HG03045 (cell line): ENCODE measurements around the gene CLIP4.

Experiments used
- ATAC-seq: cut with Tn5 transposase; IDR thresholded peaks from one replicate; pipeline ENCODE4 v1.9.1; 2021; ENCODE audit warnings: mild to moderate bottlenecking, moderate library complexity; ENCODE audit not compliant: unreplicated experiment

Gene CLIP4

GRCh38 chr2:29216609-29216909, 101.3 kb downstream of the CLIP4 start:
- no peak for ATAC-seq

GRCh38 chr2:29218071-29218470, 102.9 kb downstream of the CLIP4 start:
- no peak for ATAC-seq

DNA sequence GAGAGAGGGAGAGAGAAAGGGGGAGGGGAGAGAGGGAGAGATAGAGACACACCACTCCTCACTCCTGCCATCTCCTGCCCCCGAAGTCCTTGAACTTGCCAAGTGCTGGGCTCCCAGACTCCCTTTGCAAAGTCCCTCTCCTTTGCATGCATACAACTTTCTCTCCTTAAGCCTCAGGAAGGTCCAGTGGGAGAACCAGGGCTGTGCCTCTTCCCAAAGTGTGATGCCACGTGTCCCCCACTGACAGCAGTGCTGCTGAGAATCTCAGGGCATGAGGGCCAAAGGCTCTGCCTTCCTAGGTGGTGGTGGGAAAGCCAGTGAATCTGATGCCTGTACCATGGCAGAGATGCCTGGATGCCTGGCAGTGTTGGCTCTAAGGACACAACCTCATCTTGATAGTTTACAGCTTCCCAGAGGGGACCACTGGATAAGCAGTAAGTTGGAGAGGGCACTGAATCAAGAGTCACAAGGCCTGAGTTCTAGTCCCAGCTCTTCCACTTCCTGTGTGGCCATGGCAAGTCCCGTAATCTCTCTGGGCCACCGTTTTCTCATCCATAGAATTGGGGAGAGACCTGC, 103.4 kb downstream of the CLIP4 start:
- no peak for ATAC-seq

DNA sequence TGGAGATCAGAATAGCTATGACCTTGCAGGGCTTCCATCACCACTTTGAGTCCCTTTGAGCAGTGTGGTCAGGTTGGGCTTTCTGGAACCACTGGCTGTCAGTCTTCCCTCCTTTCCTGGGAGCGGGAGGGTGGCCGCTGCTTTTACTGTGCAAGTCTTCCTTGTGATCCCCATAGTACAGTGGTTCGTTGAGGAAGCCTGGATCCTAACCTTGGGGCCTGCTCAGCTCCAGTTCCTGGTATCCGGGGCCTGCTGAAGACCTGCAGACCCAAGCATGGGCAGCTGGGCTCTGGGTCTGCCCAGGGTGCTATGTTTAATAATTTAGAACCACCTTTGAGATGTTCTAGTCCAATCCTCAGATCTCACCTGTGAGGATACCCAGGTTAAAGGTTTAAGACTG, 104.2 kb downstream of the CLIP4 start:
- no peak for ATAC-seq

GRCh38 chr2:29220506-29221270, 105.5 kb downstream of the CLIP4 start:
- no peak for ATAC-seq

- no peak for ATAC-seq
Measured at GRCh38 chr2:29222381-29223179, 107.4 kb downstream of the CLIP4 start.

DNA sequence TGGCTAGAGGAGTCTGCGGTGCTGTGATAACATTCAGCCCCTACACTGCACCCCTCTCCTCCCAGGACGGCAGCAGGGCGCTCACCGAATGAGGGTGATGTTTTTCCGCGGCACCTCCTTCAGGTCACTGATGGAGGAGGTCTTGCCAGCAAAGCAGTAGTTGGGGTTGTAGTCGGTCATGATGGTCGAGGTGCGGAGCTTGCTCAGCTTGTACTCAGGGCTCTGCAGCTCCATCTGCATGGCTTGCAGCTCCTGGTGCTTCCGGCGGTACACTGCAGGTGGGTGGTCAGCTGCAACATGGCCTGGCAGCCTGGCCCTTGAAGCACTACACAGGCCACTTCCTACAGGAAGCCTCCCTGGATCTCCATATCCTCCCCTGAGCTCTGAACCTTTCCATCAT, 108.0 kb downstream of the CLIP4 start:
- ATAC-seq, result no peak

DNA sequence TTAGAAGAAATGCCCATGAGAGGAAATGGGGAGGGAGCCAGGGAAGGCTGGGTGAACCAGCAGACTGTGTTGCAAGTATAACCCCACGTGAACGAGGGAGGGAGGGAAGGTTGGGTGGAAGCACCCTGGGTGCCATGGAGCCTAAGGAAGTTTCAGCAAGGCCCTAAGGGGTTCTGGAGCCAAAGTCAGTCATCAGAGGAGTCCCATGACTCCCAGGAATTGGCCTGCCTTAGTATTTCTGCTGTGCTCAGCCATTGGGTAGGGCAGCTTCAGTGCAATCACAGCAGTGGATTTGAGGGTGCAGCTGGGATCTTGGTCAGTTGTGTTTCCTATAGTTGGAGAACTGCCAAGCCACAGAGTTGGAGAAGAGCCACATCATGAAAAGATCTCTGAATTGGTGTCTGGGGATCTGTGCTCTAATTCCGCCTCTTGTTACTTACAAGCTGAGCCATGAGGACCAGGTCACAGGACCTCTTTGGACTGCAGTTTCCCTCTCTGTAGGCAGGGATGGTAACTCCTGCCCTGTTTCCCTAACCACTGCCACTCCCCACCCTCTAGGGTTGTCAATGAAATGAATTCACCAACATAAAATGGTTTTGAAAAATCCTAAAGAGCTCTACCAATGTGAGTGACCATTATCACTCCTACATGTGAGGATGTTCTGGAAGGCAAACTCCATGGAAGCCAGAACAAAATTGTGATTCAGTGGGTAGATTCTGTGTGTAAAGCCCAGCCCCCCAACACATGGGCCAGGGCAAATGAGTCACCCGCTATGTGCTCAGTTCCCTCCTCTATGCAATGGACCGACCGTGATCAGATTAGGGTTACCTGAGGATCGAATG, 108.9 kb downstream of the CLIP4 start:
- ATAC-seq, result no peak

DNA sequence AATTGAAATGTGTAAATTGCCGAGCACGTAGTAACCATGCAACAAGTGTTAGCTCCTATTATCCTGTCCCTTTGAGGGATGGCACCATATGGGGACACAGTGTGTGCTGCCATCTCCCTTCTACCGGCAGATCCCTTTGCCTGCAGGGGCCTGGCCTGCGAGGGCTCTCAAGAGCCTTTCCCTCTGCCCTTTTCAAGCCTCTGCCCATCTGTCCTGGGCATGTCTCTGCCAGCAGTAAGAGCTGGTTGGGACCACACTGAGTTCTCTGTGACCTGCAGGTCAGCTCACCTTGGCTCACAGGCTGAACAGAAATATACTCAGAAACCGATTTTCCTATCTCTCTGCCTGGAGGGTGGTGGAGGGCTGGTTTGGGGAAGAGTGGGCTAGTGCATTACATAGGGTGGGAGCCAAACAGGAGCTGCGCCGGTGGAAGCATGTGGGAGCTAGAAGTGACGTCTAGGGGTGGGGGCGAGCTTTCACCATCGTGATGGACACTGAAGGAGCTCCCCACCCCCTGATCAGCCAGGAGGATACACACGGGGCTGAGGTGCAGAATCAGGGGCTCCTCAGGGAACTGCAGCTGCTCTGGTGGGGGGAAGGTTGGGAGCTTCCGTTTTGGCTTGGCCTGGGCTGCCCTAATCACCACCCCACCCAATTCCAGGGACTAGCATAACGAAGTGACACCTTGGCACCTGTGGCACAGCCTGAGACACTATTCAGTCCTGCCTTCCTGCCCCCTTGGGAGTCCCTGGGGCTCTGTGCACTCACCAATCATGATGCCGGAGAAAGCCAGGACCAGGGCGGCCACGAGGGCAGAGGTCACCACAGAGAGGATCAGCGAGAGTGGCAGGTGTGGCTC, 109.7 kb downstream of the CLIP4 start:
- no peak for ATAC-seq

GRCh38 chr2:29225814-29226213, 110.6 kb downstream of the CLIP4 start:
- no peak for ATAC-seq

GRCh38 chr2:29226375-29226774, 111.2 kb downstream of the CLIP4 start:
- ATAC-seq, result no peak

DNA sequence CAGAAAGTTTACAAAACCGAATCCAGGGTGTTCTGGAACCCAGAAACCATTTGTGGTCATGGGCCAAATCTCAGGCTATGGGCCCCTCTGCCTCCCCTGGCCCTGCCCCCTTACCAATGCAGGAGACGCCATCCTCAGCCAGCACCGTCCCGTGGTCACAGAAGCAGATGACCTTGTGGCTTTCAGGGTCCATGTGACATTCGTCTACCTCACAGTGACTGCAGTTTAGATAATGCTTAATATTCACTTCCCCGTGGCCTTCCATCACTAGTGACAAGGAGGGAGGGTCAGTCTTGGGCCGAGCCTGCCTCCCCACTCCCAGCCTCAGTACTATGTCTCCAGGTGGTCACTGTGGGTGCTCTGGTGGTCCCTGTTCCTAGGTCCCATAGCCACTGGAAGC, 111.6 kb downstream of the CLIP4 start:
- no peak for ATAC-seq

DNA sequence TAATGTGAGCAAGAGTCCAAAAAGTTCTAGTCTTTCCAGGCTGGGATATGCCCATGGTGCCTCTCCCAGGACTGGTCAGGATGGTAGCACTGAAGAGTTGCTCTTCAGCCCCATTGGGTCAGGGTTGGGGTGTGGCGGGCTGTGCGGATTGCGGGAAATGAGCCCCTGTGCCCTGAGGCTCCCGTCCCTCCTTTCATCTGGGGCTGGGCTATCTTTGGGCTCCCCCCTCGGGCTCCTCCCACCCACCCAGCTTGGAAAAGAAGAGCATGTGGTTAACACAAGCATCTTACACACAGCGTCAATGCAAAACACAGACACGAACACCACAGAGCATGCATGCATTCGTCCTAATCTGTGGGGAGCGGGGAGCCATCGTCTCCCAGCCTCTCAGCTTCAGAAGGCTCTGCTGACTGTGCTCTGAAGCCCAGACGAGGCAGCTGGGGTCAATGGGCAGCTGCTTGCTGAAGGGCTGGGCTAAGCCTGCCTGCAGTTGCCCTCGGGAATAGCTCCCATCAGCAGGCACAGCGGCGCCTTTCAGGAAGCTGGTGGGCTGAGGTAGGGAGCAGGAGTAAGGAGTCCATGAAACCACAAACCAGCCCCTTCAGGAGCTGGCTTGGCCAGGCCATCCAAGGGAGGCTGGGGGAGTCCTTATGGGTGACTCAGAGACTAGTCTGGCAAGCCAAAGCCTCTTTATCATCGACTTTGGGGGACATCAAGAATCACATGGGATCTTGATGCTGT, 112.9 kb downstream of the CLIP4 start:
- ATAC-seq, result no peak

GRCh38 chr2:29228947-29229346, 113.7 kb downstream of the CLIP4 start:
- no peak for ATAC-seq

- ATAC-seq, result no peak
Measured at GRCh38 chr2:29229640-29230039, 114.4 kb downstream of the CLIP4 start.

DNA sequence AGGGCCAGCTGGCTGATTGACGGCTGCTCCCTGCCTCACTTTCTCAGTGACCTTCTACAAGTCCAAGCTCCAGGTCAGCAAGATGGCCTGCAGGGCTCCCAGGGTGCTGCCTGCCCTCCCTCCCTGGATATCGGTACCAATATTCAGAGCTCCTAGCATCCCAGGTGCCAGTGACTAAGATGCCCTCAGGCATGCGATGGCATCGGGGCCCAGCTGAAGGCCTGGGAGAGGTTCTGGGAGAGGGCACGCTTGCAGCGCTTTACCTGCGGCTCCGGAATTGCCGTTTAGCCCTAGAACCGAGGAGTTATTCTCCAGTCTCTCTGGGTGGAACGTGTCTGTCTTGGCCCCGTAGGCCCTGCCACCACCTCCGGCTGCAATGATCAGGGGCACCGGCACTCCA, 116.8 kb downstream of the CLIP4 start:
- no peak for ATAC-seq

GRCh38 chr2:29233428-29233827, 118.2 kb downstream of the CLIP4 start:
- no peak for ATAC-seq

DNA sequence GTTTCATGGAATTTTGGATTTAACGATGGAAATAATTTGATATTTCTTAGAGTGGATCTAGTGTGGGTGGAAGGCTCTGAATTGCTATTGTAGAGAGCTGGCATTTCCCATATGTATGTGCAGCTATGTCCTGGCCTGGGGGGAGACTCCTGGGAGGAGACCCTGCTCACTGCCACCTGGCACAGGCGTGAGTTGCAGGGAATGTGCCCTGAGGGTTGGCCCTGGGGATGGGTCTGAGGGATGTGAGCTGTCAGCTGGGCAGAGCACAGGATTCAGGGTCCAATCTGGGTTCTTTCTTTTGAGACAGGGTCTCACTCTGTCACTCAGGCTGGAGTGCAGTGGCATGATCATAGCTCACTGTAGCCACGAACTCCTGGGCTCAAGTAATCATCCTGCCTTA, 120.2 kb downstream of the CLIP4 start:
- no peak for ATAC-seq

- no peak for ATAC-seq
Measured at GRCh38 chr2:29236074-29236473, 120.9 kb downstream of the CLIP4 start.

GRCh38 chr2:29238497-29238896, 123.3 kb downstream of the CLIP4 start:
- ATAC-seq, result no peak
